Epithelial cell of proximal tubule (primary cell): ENCODE measurements around the gene MYO18A. TPM values are rescaled to one million over a fixed set of nuclear protein-coding genes. Genes with fewer than 3 reads are reported as not detected.

Experiments used
- DNase-seq: peaks from one replicate; pipeline ENCODE4 v3.0.0-alpha.2; 2011; ENCODE audit warnings: low read depth
- H3K4me3 ChIP-seq: 2 replicates; pipeline ENCODE4 v1.5.1; 2011; ENCODE audit warnings: low read depth, mild to moderate bottlenecking, low read length
- total RNA-seq: library from RNA; depleted of rRNA; stranded (reverse); fragments of >200 nt; gene quantifications from 2 replicates; pipeline ENCODE4 v1.2.3, GENCODE V29; 2015
- TF ChIP-seq, protein P1 (sequence below): conservative IDR thresholded peaks from 2 replicates; pipeline ENCODE4 v1.5.1; 2012; ENCODE audit warnings: low read depth, mild to moderate bottlenecking, low read length

The MYO18A gene
- total RNA-seq, 1 donor from 2014 or later, result 34.2 TPM

GRCh38 chr17:29057361-29057760 lies 122.8 kb downstream of the MYO18A start:
- TF ChIP-seq, protein P1, sequence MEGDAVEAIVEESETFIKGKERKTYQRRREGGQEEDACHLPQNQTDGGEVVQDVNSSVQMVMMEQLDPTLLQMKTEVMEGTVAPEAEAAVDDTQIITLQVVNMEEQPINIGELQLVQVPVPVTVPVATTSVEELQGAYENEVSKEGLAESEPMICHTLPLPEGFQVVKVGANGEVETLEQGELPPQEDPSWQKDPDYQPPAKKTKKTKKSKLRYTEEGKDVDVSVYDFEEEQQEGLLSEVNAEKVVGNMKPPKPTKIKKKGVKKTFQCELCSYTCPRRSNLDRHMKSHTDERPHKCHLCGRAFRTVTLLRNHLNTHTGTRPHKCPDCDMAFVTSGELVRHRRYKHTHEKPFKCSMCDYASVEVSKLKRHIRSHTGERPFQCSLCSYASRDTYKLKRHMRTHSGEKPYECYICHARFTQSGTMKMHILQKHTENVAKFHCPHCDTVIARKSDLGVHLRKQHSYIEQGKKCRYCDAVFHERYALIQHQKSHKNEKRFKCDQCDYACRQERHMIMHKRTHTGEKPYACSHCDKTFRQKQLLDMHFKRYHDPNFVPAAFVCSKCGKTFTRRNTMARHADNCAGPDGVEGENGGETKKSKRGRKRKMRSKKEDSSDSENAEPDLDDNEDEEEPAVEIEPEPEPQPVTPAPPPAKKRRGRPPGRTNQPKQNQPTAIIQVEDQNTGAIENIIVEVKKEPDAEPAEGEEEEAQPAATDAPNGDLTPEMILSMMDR, result no peak
- DNase-seq, result no peak
- H3K4me3 ChIP-seq, result no peak overlapping the region

DNA sequence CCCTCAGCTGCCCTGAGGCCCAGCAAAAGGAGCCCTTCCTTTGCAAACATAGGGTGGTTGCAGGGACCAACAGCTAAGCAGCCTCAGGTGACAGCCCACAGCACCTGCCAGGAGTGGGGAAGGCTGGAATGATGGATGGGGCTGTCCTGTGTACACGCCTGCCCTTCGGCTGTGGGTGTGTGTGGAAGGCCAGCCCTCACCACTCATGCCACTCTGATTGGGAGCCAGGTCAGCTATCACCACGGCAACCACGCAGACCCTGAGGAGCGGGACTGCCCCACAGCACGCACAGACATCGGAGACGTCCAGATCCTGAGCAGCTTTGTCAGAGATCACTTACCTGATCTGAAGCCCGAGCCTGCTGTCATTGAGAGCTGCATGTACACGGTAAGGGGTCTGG lies 125.4 kb downstream of the MYO18A start:
- TF ChIP-seq, protein P1, result no peak
- no peak overlapping the region for H3K4me3 ChIP-seq
- DNase-seq, result no peak

- TF ChIP-seq, protein P1, result no peak
- H3K4me3 ChIP-seq, result no peak overlapping the region
- no peak for DNase-seq
Measured at GRCh38 chr17:29051731-29052130, 128.5 kb downstream of the MYO18A start.

DNA sequence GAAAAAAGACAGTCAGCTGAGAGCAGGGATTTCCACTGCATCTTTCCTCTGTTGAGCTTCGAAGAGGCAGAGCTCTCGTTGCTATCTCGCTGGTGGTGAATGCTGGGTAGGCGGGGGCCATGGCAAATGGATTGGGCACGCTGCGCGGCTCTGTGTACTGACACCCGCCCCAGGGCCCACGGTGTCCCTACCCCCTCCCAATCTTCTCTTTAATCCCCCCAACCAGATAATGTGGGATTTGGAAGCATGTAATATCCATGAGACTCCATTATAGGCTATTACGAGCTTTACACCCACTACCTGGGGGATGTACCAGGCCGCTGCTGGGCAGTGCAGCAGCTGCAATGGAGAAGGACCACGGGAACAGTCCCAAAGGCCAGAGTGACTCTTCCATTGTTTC lies 129.0 kb downstream of the MYO18A start:
- DNase-seq, result no peak
- TF ChIP-seq, protein P1, result no peak
- H3K4me3 ChIP-seq, result no peak overlapping the region

- DNase-seq, result no peak
- no peak overlapping the region for H3K4me3 ChIP-seq
- TF ChIP-seq, protein P1, result no peak
Measured at GRCh38 chr17:29050176-29050575, 130.0 kb downstream of the MYO18A start.

- DNase-seq, result no peak
- TF ChIP-seq, protein P1, result no peak
- no peak overlapping the region for H3K4me3 ChIP-seq
Measured at GRCh38 chr17:29049541-29050145, 130.6 kb downstream of the MYO18A start.
